Ascending aorta (tissue), 2 donors: ENCODE measurements around the gene ATP2A3. TPM values are rescaled to one million over a fixed set of nuclear protein-coding genes. Genes with fewer than 3 reads are reported as not detected.

ENCODE experiments used
- DNase-seq, 2 donors: peaks; one replicate each; pipeline ENCODE4 v3.0.0-alpha.2; 2019; ENCODE audit warnings: low spot score in 2 of 2
- H3K27ac ChIP-seq, 2 donors: fragments of 200-600 bp; sonication (generic); one replicate each; pipeline ENCODE4 v1.5.1; 2016 to 2017; ENCODE audit warnings: mild to moderate bottlenecking in 1 of 2
- H3K27me3 ChIP-seq: fragments of 200-600 bp; sonication (generic); one replicate; pipeline ENCODE4 v1.5.1; 2017
- H3K36me3 ChIP-seq, 2 donors: fragments of 200-600 bp; sonication (generic); one replicate each; pipeline ENCODE4 v1.5.1; 2016
- H3K4me1 ChIP-seq, 2 donors: fragments of 200-600 bp; sonication (generic); one replicate each; pipeline ENCODE4 v1.5.1; 2016 to 2017; ENCODE audit warnings: mild to moderate bottlenecking in 1 of 2
- H3K4me3 ChIP-seq, 2 donors: fragments of 200-600 bp; sonication (generic); one replicate each; pipeline ENCODE4 v1.5.1; 2016 to 2017; ENCODE audit warnings: mild to moderate bottlenecking in 1 of 2
- H3K9me3 ChIP-seq, 2 donors: fragments of 200-600 bp; sonication (generic); one replicate each; pipeline ENCODE4 v1.5.1; 2016
- intact Hi-C: fragments of 100-400 bp; cut with DNase I; formaldehyde crosslinking; loops from one replicate; pipeline ENCODE4 v1.15.1; 2023
- total RNA-seq: library from RNA; depleted of rRNA; stranded (reverse); fragments of >200 nt; gene quantifications from one replicate; pipeline ENCODE4 v1.1.0, GENCODE V29; 2016
- TF ChIP-seq, protein P1 (sequence below), 3 experiments: fragments of 200-600 bp in 2 of 3; fragments of 450-650 bp in 1 of 3; sonication (generic) in 2 of 3; IDR thresholded peaks; one replicate each; pipeline ENCODE4 v1.5.1; 2016 to 2019; ENCODE audit warnings: antibody characterized with exemption in 3 of 3, mild to moderate bottlenecking in 1 of 3, moderate library complexity in 1 of 3

ATP2A3 gene
- total RNA-seq, 1 donor from 2014 or later, result 27.2 TPM

DNA sequence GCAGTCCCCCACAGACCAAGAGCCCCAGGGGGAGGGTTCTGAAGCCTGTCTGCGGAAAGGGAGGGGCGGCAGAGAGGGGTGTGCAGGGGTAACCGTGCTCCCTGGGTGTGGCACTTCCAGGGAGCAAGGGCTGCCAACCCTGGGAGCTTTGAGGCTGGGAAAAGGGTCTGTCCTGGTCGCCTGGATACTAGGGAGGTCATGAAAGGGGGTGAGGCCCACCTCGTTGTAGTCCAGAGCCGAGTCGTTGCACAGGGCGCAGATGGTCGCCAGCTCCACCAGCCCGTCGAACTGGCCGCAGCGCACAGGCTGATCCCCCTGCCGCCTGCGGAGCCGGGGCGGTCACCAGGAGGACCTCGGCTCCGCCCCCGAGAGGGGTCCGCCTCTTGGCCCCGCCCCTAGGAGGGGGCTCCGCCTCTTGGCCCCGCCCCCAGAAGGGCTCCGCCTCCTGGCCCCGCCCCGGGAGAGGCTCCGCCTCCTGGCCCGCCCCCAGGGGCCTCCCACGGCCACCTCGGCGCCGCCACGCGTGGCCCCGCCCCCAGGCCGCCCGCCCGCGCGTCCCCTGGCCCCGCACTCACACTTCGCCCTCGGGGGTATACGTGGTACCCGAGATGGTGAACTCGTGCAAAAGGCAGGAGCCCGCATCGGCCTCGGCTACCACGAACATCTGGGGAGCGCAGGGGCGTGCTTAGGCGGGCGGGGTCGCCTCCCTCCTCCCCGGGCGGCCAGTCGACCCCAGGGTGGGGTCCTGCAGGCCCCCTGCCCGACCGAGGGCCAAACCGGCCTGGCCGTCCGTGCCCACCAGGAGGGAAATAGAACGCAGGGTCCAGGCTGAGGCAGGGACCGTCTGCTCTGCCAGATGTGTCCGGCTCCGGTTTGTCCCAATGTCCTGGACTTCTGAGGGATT is 19.5 kb downstream of the ATP2A3 start:
- H3K27me3 ChIP-seq, result no peaks in the 10 kb centered on the region
- intact Hi-C loops, result no loop called here
- no peaks in the 10 kb centered on the region for H3K4me1 ChIP-seq
- H3K27ac ChIP-seq, result no peak overlapping the region
- peaks cover 33 to 55% of the 10 kb centered on the region in 2 donors for H3K36me3 ChIP-seq
- TF ChIP-seq, protein P1, sequence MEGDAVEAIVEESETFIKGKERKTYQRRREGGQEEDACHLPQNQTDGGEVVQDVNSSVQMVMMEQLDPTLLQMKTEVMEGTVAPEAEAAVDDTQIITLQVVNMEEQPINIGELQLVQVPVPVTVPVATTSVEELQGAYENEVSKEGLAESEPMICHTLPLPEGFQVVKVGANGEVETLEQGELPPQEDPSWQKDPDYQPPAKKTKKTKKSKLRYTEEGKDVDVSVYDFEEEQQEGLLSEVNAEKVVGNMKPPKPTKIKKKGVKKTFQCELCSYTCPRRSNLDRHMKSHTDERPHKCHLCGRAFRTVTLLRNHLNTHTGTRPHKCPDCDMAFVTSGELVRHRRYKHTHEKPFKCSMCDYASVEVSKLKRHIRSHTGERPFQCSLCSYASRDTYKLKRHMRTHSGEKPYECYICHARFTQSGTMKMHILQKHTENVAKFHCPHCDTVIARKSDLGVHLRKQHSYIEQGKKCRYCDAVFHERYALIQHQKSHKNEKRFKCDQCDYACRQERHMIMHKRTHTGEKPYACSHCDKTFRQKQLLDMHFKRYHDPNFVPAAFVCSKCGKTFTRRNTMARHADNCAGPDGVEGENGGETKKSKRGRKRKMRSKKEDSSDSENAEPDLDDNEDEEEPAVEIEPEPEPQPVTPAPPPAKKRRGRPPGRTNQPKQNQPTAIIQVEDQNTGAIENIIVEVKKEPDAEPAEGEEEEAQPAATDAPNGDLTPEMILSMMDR (IDR thresholded peaks at IDR 0.05), result no peak
- DNase-seq, result no peak
- H3K9me3 ChIP-seq, result no peaks in the 10 kb centered on the region
- H3K4me3 ChIP-seq, result no peak overlapping the region

DNA sequence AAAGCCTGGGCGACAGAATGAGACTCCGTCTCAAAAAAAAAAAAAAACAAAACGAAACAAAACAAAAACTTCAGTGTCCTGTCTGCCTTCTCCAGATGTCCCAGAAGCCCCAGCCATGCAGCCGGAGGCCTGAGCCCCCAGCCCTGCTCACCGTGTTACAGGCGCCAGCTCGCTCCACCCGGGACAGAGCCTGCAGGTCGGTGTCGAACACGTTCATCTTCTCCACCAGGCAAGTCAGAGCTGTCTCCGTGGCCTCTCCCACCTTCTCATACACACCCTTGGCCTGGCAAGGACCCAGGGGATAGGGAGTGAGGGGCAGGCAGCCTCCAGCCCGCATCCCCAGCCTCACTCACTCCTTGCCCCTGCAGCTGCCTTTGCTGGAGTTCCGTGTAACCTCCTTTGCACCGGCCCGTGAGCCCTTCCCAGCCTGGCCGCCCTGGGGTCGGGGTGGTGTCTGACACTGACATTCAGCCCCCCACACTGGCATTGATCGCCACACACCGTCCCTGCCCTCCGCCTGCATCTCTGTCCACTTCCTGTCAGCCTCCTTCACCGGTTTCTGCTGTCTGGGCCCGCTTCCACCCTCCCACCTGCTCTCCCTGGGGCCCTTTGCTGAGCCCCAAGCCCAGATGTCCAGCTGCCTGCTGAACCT is 20.9 kb downstream of the ATP2A3 start:
- no peak for DNase-seq
- TF ChIP-seq, protein P1 (IDR thresholded peaks at IDR 0.05), result no peak
- no peaks in the 10 kb centered on the region for H3K9me3 ChIP-seq
- no peaks in the 10 kb centered on the region for H3K27me3 ChIP-seq
- H3K36me3 ChIP-seq, result peaks cover 28 to 59% of the 10 kb centered on the region in 2 donors
- no peaks in the 10 kb centered on the region for H3K4me1 ChIP-seq
- no peak overlapping the region for H3K27ac ChIP-seq
- intact Hi-C loops, result no loop called here
- H3K4me3 ChIP-seq, result no peak overlapping the region

DNA sequence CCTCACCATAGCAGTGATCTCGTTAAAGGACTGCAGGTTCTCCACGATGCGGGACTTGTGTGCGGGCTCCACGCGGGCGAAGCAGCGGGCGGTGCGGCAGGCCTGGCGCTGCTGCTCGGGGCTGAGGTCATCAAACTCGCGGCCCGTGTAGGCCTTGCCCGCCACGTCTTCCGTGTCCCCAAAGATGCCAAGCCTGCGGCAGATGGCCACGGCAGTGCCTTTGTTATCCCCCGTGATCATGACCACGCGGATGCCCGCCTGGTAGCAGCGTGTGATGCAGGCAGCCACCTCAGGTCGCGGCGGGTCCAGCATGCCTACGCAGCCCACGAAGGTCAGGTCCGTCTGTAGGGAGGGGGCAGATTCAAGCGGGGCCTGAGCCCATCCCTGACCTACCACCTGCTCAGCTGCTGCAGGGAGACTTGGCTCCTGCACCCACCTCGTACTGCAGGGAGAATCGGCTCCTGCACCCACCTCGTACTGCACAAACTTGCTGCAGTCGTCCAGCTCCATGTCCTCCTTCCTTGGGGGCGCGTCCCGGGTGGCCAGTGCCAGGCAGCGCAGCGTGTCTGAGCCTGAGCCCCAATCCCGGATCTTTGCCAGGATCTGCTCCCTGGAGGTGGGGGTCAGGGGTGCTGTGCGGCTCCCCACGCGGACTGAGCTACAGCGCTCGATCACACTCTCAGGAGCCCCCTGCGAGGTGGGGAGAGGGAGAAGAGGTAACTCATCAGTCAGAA is 23.1 kb downstream of the ATP2A3 start:
- H3K27me3 ChIP-seq, result no peaks in the 10 kb centered on the region
- H3K9me3 ChIP-seq, result no peaks in the 10 kb centered on the region
- no peaks in the 10 kb centered on the region for H3K4me1 ChIP-seq
- H3K36me3 ChIP-seq, result peaks cover 38 to 51% of the 10 kb centered on the region in 2 donors
- intact Hi-C loops, result no loop called here
- no peak overlapping the region for H3K4me3 ChIP-seq
- TF ChIP-seq, protein P1 (IDR thresholded peaks at IDR 0.05), result no peak
- no peak overlapping the region for H3K27ac ChIP-seq
- DNase-seq, result no peak

DNA sequence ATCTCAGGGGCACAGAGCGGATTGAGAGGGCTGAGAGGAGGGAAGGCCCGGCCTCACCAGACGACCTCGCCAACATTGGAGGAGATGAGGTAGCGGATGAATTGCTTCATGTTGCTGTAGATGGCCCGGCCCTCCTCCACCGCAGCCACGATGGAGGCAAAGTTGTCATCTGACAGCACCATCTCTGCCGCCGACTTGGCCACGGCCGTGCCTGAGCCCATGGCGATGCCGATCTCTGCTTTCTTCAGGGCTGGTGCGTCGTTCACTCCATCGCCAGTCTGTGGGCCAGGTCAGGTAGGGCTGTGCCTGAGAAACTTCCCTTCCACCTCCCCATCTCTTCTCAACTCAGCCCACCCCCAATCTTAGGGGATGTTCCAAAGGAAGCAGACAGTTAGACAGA is 26.9 kb downstream of the ATP2A3 start:
- no peak for DNase-seq
- Histone ChIP-seq H3K27me3 (no peaks in the 10 kb centered on the region), H3K27ac (no peak overlapping the region), H3K9me3 (no peaks in the 10 kb centered on the region), H3K4me1 (no peaks in the 10 kb centered on the region), H3K36me3 (peaks cover 37 to 54% of the 10 kb centered on the region in 2 donors), H3K4me3 (no peak overlapping the region)
- TF ChIP-seq, protein P1 (IDR thresholded peaks at IDR 0.05), result no peak
- intact Hi-C loops, result no loop called here

DNA sequence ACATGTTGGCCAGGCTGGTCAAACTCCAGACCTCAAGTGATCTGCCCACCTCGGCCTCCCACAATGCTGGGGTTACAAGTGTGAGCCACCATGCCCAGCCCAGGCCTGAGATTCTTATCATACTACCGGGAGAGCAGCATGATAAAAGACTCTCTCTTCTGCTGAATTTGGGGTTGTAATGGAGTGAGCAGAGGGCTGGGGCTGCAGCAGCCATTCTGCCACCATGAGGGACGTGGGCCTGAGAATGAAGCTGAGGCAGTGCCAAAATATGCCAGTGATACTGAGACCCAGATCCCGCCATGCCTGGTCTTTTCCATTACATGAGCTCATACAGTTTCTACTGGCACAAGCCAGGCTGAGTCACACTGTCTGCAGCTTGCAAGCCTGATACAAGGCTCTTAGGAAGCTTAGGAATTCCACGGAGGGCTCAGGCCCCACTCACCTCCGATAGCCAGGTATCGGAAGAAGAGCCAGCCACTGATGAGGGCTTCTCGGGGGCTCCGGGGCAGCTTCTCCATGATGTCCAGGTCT is 28.3 kb downstream of the ATP2A3 start:
- intact Hi-C loops, result no loop called here
- Histone ChIP-seq H3K27me3 (no peaks in the 10 kb centered on the region), H3K36me3 (peaks cover 29 to 41% of the 10 kb centered on the region in 2 donors), H3K4me1 (no peaks in the 10 kb centered on the region), H3K27ac (no peak overlapping the region), H3K9me3 (no peaks in the 10 kb centered on the region), H3K4me3 (no peak overlapping the region)
- TF ChIP-seq, protein P1 (IDR thresholded peaks at IDR 0.05), result no peak
- DNase-seq, result no peak
